HG03045 (cell line): ENCODE measurements around the gene NTSR2.
"Not testable (repeated sequence)": the region's sequence is repeated elsewhere in the genome, so short reads cannot be mapped to it uniquely, and the experiment has no call there.

ENCODE experiments used
- ATAC-seq: cut with Tn5 transposase; IDR thresholded peaks from one replicate; pipeline ENCODE4 v1.9.1; 2021; ENCODE audit warnings: mild to moderate bottlenecking, moderate library complexity; ENCODE audit not compliant: unreplicated experiment

Gene NTSR2

GRCh38 chr2:11680182-11680900 lies 10.3 kb upstream of the NTSR2 start:
- no peak for ATAC-seq

GRCh38 chr2:11679486-11680181 lies 9.6 kb upstream of the NTSR2 start:
- ATAC-seq, result no peak

GRCh38 chr2:11679016-11679415 lies 9.0 kb upstream of the NTSR2 start:
- ATAC-seq, result no peak

- ATAC-seq, result no peak
Observed at GRCh38 chr2:11678306-11678960, 8.4 kb upstream of the NTSR2 start.

GRCh38 chr2:11677136-11678055 lies 7.4 kb upstream of the NTSR2 start:
- no peak for ATAC-seq

- ATAC-seq, result no peak
Observed at GRCh38 chr2:11676640-11677039, 6.6 kb upstream of the NTSR2 start.

GRCh38 chr2:11675423-11676112 lies 5.6 kb upstream of the NTSR2 start:
- ATAC-seq, result no peak

GRCh38 chr2:11674983-11675382 lies 5.0 kb upstream of the NTSR2 start:
- no peak for ATAC-seq

GRCh38 chr2:11672407-11672806 lies 2.4 kb upstream of the NTSR2 start:
- no peak for ATAC-seq

- ATAC-seq, result no peak
Observed at GRCh38 chr2:11667866-11668637, 1.9 kb downstream of the NTSR2 start.

- ATAC-seq, result no peak
Observed at GRCh38 chr2:11667194-11667593, 2.8 kb downstream of the NTSR2 start.

GRCh38 chr2:11665510-11666362 lies 4.3 kb downstream of the NTSR2 start:
- ATAC-seq, result no peak

- ATAC-seq, result no peak
Observed at GRCh38 chr2:11665028-11665427, 5.0 kb downstream of the NTSR2 start.

GRCh38 chr2:11663427-11663826 lies 6.6 kb downstream of the NTSR2 start:
- no peak for ATAC-seq

- ATAC-seq, result no peak
Observed at GRCh38 chr2:11662882-11663281, 7.1 kb downstream of the NTSR2 start.

GRCh38 chr2:11661891-11662435 lies 8.0 kb downstream of the NTSR2 start:
- ATAC-seq, result no peak

- ATAC-seq, result not testable (repeated sequence)
Observed at GRCh38 chr2:11660396-11660795, 9.6 kb downstream of the NTSR2 start.

- no peak for ATAC-seq
Observed at GRCh38 chr2:11659851-11660250, 10.1 kb downstream of the NTSR2 start.
